Body of pancreas (tissue), 4 donors: Measurements from ENCODE around the gene ZMYM4. TPM values are rescaled to one million over a fixed set of nuclear protein-coding genes. Genes with fewer than 3 reads are reported as not detected.

ENCODE experiments used
- ATAC-seq: fragments of 150-250 bp; one replicate; pipeline ENCODE4 v1.9.1; 2016
- DNase-seq, 4 donors: peaks; one replicate each; pipeline ENCODE4 v3.0.0-alpha.2; 2019
- H3K27ac ChIP-seq, 4 donors: fragments of 200-600 bp; sonication (generic); 1 replicate in 3 of 4; 2 replicates in 1 of 4; pipeline versions ENCODE4 v1.5.1 to v1.6.1; 2016 to 2019; ENCODE audit warnings: mild to moderate bottlenecking in 1 of 4, mixed read lengths in 1 of 4, moderate library complexity in 1 of 4
- H3K27me3 ChIP-seq, 2 donors: fragments of 200-600 bp; sonication (generic); one replicate each; pipeline ENCODE4 v1.6.0; 2016; ENCODE audit warnings: mild to moderate bottlenecking in 1 of 2
- H3K36me3 ChIP-seq, 2 donors: fragments of 200-600 bp; sonication (generic); replicated peaks in 1 of 2; 2 replicates each; pipeline ENCODE4 v1.5.1; 2016; ENCODE audit warnings: low read depth in 2 of 2; ENCODE audit not compliant: insufficient read depth in 1 of 2
- H3K4me1 ChIP-seq: fragments of 200-600 bp; sonication (generic); one replicate; pipeline ENCODE4 v1.6.0; 2016
- H3K4me3 ChIP-seq, 2 donors: fragments of 200-600 bp; sonication (generic); 1 replicate in 1 of 2; 2 replicates in 1 of 2; pipeline ENCODE4 v1.5.1; 2016 to 2019
- H3K9me3 ChIP-seq, 3 donors: fragments of 200-600 bp; sonication (generic); 1 replicate in 2 of 3; 2 replicates in 1 of 3; pipeline ENCODE4 v1.5.1; 2016
- POLR2A ChIP-seq, 3 donors: fragments of 450-650 bp; IDR thresholded peaks; one replicate each; pipeline ENCODE4 v1.6.1; 2016; ENCODE audit warnings: antibody characterized with exemption in 3 of 3, mild to moderate bottlenecking in 2 of 3
- WGBS, 2 donors: methylation state at CpG; one replicate each; pipeline ENCODE4 v1.1.5; 2017; 5-methylcytosine and 5-hydroxymethylcytosine counted together
- intact Hi-C: fragments of 100-400 bp; cut with DNase I; formaldehyde crosslinking; loops from one replicate; pipeline ENCODE4 v1.15.1; 2023
- total RNA-seq, 2 donors: library from RNA; depleted of rRNA; stranded (reverse); fragments of >200 nt; gene quantifications; one replicate each; pipeline ENCODE4 v1.1.0, GENCODE V29; 2016
- TF ChIP-seq, protein P1 (sequence below), 7 experiments: fragments of 450-650 bp in 4 of 7; fragments of 200-600 bp in 3 of 7; sonication (generic) in 3 of 7; IDR thresholded peaks; one replicate each; pipeline ENCODE4 v1.5.1; 2016 to 2019; ENCODE audit warnings: antibody characterized with exemption in 7 of 7

The ZMYM4 gene
- 10 to 100 TPM; 15.2 to 33.2 TPM for total RNA-seq

GRCh38 chr1:35268282-35269200 lies at the start of gene ZMYM4:
TSS of gene ZMYM4 (plus strand) at chr1:35268709. CDS start at chr1:35269047, 338 bp downstream.
- ATAC-seq (peak; percentile 93), DNase-seq (peak; percentile 93 to 97 (median 96))
- TF ChIP-seq POLR2A (IDR thresholded peaks at IDR 0.05) = peak; percentile 29 to 57 (median 53)
- TF ChIP-seq, protein P1, sequence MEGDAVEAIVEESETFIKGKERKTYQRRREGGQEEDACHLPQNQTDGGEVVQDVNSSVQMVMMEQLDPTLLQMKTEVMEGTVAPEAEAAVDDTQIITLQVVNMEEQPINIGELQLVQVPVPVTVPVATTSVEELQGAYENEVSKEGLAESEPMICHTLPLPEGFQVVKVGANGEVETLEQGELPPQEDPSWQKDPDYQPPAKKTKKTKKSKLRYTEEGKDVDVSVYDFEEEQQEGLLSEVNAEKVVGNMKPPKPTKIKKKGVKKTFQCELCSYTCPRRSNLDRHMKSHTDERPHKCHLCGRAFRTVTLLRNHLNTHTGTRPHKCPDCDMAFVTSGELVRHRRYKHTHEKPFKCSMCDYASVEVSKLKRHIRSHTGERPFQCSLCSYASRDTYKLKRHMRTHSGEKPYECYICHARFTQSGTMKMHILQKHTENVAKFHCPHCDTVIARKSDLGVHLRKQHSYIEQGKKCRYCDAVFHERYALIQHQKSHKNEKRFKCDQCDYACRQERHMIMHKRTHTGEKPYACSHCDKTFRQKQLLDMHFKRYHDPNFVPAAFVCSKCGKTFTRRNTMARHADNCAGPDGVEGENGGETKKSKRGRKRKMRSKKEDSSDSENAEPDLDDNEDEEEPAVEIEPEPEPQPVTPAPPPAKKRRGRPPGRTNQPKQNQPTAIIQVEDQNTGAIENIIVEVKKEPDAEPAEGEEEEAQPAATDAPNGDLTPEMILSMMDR (IDR thresholded peaks at IDR 0.05) = peak in 3 of 7 experiments; percentile 12 to 24 (median 19)
- no peaks in the 10 kb centered on the region for H3K9me3 ChIP-seq
- H3K27me3 ChIP-seq = no peaks in the 10 kb centered on the region
- H3K27ac ChIP-seq = peak within 1 kb of the TSS; percentile 74 to 94 (median 91)
- no peaks in the 10 kb centered on the region for H3K36me3 ChIP-seq
- peak within 1 kb of the TSS; percentile 89 to 94 for H3K4me3 ChIP-seq
- intact Hi-C loops = no loop called here
- peaks cover 40% of the 10 kb centered on the region for H3K4me1 ChIP-seq
- WGBS, 2 donors = 3 to 12% methylated on average over 9 to 57 of the region's 65 CpGs

- intact Hi-C loops = no loop called here
- Histone ChIP-seq H3K27ac (no peak overlapping the region), H3K9me3 (no peaks in the 10 kb centered on the region), H3K4me3 (no peak overlapping the region), H3K27me3 (no peaks in the 10 kb centered on the region), H3K36me3 (no peaks in the 10 kb centered on the region), H3K4me1 (no peaks in the 10 kb centered on the region)
- ATAC-seq (no peak), DNase-seq (no peak)
- TF ChIP-seq, protein P1 (IDR thresholded peaks at IDR 0.05) = peak in 5 of 7 experiments; percentile 11 to 35 (median 23)
- TF ChIP-seq POLR2A (IDR thresholded peaks at IDR 0.05) = no peak
- WGBS, 2 donors = 45 to 56% methylated on average over 2 of the region's 2 CpGs
These were observed 47.5 kb upstream of the ZMYM4 start for GRCh38 chr1:35220976-35221375.

DNA sequence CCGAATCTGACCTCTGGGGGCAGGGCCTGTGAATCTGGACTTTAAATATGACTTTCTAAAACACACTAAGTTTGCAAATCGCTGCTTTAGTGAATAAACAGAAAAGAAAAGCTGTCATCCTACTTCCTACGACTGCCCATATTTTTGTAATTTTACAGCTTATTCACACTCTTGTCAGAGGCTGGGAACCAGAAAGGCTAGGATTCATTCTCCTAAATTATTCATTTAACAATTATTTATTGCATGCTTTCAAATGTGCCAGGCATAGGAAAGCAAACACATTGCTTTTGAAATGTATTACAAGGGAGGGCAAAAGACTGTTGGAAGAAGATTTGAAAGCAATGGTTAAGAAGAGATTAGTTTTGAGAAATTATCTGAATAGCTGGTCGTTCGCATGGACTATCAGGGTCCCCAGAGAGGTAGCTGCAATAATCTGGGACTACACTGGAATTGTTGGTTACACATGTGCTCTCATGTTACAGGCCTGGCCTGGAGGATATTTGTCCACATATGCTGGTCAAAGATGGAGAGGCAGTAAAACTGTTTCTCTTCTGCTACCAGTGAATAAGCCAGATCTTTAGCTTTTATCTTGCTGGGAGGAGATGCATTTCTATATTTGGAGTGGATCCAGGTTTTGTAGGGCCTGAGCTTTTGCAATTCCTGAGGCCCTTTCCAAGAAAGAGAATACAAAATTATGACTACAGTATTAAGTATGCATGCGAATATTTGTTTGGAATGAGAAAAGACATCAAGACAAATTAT lies 46.0 kb upstream of the ZMYM4 start:
- 56 to 59% methylated on average over 6 of the region's 6 CpGs for WGBS, 2 donors
- Histone ChIP-seq H3K4me1 (no peaks in the 10 kb centered on the region), H3K27ac (no peak overlapping the region), H3K27me3 (no peaks in the 10 kb centered on the region), H3K9me3 (no peaks in the 10 kb centered on the region), H3K4me3 (no peak overlapping the region), H3K36me3 (no peaks in the 10 kb centered on the region)
- TF ChIP-seq POLR2A (IDR thresholded peaks at IDR 0.05) = no peak
- TF ChIP-seq, protein P1 (IDR thresholded peaks at IDR 0.05) = no peak
- intact Hi-C loops = no loop called here
- DNase-seq = peak in 1 of 4 donors; percentile 3
- ATAC-seq = peak; percentile 4

DNA sequence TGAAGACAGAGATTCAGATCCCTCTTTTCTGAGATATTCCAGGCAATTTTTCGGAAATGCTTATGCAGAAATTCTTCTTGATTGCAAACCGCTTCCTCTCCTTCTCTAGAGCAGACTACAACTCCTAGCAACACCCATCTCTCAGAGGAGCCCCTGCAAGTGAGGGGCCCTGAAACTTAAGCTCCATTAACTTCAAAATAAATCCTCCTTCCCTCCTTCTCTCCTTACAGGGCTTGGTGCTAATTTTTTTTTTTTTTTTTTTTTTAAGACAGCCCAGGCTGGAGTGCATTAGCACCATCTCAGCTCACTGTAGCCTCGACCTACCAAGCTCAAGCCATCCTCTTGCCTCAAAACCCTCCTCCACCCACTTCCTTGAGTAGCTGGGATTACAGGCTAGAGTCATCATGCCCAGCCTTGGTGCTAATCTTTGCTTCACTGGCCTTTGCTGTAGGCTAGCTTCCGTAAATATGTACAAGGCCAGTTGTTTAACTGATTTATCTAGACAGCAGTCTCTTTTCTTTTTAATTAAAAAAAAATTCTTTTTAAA lies 45.4 kb upstream of the ZMYM4 start:
- no peak overlapping the region for H3K27ac ChIP-seq
- H3K4me3 ChIP-seq = no peak overlapping the region
- H3K9me3 ChIP-seq = no peaks in the 10 kb centered on the region
- H3K4me1 ChIP-seq = no peaks in the 10 kb centered on the region
- intact Hi-C loops = no loop called here
- TF ChIP-seq, protein P1 (IDR thresholded peaks at IDR 0.05) = no peak
- TF ChIP-seq POLR2A (IDR thresholded peaks at IDR 0.05) = no peak
- no peaks in the 10 kb centered on the region for H3K36me3 ChIP-seq
- ATAC-seq (no peak), DNase-seq (no peak)
- 81 to 82% methylated on average over 4 of the region's 4 CpGs for WGBS, 2 donors
- H3K27me3 ChIP-seq = no peaks in the 10 kb centered on the region
